B cell (primary cell): ENCODE data around the gene TMEM38A.

Experiments used
- CTCF ChIP-seq: fragments of 200-600 bp; IDR thresholded peaks from one replicate; pipeline ENCODE4 v1.8.0; 2022; ENCODE audit warnings: antibody characterized with exemption, mild to moderate bottlenecking
- EZH2 ChIP-seq: IDR thresholded peaks from 2 replicates; pipeline ENCODE4 v1.6.1; 2012; ENCODE audit warnings: borderline replicate concordance, low read depth, mild to moderate bottlenecking, moderate library complexity, low read length; ENCODE audit not compliant: insufficient read depth, poor library complexity, severe bottlenecking

- no peak for TF ChIP-seq CTCF
- no peak for TF ChIP-seq EZH2
Measured at GRCh38 chr19:16678498-16678897, 17.6 kb downstream of the TMEM38A start.
